K562 (cell line): ENCODE results near the gene C4orf50. TPM values are rescaled to one million over a fixed set of nuclear protein-coding genes. Genes with fewer than 3 reads are reported as not detected.

ENCODE experiments used
- ATAC-seq: fragments of 200-7000 bp; cut with Tn5 transposase; 3 replicates; pipeline ENCODE4 v1.9.1; 2020; ENCODE audit warnings: moderate library complexity
- BruUV-seq: library from RNA; stranded (reverse); fragments of 400-500 nt; replicated peaks from 2 replicates; lab custom pipeline; 2021; lab: Mats Ljungman, UMichigan
- CTCF ChIA-PET: fragments of 300-600 bp; formaldehyde crosslinking; extraction: SDS; loops from one replicate; lab custom pipeline; 2021; ENCODE audit warnings: low intra/inter-chr PET ratio; lab: Yijun Ruan, JAX
- POLR2A ChIA-PET: fragments of 300-600, 350-650 bp; sonication (Branson Sonifier 250); formaldehyde crosslinking; extraction: SDS; loops from one replicate; lab custom pipeline; 2021; ENCODE audit warnings: antibody characterized with exemption, inconsistent platforms; lab: Yijun Ruan, JAX
- DNase-seq, 4 experiments: peaks; one replicate each; pipeline versions ENCODE4 v3.0.0 to v3.0.0-alpha.2; 2011 to 2018; ENCODE audit warnings: low spot score in 3 of 4, mixed read lengths in 3 of 4; ENCODE audit errors: extremely low read depth in 1 of 4
- FAIRE-seq: peaks from 2 replicates; lab custom pipeline; 2011; peaks lifted over from hg19 to GRCh38; lab: Jason Lieb, UNC
- H2AFZ ChIP-seq: 2 replicates; pipeline ENCODE4 v1.6.0; 2011; ENCODE audit warnings: low read depth, low read length, control low read depth, inconsistent platforms
- H3K27ac ChIP-seq: fragments of 200-600 bp; 3 replicates; pipeline ENCODE4 v1.8.0; 2011; ENCODE audit warnings: low read depth, mild to moderate bottlenecking, control low read depth, inconsistent platforms, low read length, moderate library complexity, mixed read lengths; ENCODE audit errors: extremely low read depth
- H3K27me3 ChIP-seq, 2 experiments: fragments of 300-600 bp in 1 of 2; 2 replicates in 1 of 2; 3 replicates in 1 of 2; pipeline versions ENCODE4 v1.6.0 to v1.8.0; 2011; ENCODE audit warnings: inconsistent platforms in 2 of 2, low read length in 2 of 2, mild to moderate bottlenecking in 1 of 2, mixed read lengths in 1 of 2, moderate library complexity in 1 of 2; ENCODE audit not compliant: control insufficient read depth in 2 of 2, insufficient read depth in 2 of 2
- H3K36me3 ChIP-seq: fragments of 300-600 bp; 3 replicates; pipeline ENCODE4 v1.8.0; 2011; ENCODE audit warnings: mild to moderate bottlenecking, low read length, inconsistent platforms; ENCODE audit not compliant: control insufficient read depth, insufficient read depth
- H3K4me1 ChIP-seq, 2 experiments: fragments of 200-600 bp in 1 of 2; replicated peaks in 1 of 2; 2 replicates in 1 of 2; 3 replicates in 1 of 2; pipeline versions ENCODE4 v1.5.1 to v1.8.0; 2011; ENCODE audit warnings: inconsistent platforms in 2 of 2, low read length in 2 of 2, mild to moderate bottlenecking in 1 of 2, mixed read lengths in 1 of 2, moderate library complexity in 1 of 2; ENCODE audit not compliant: control insufficient read depth in 2 of 2, insufficient read depth in 2 of 2
- H3K4me2 ChIP-seq: 2 replicates; pipeline ENCODE4 v1.6.1; 2011; ENCODE audit warnings: low read length, control low read depth, inconsistent platforms, mixed read lengths; ENCODE audit not compliant: insufficient read depth
- H3K4me3 ChIP-seq: fragments of 200-600 bp; sonication (generic), shearing (Covaris generic); 2 replicates; pipeline ENCODE4 v1.5.1; 2016; ENCODE audit warnings: control low read depth, inconsistent platforms
- H3K79me2 ChIP-seq: fragments of 200-600 bp; 3 replicates; pipeline ENCODE4 v1.8.0; 2011; ENCODE audit warnings: low read length, inconsistent platforms; ENCODE audit not compliant: control insufficient read depth, insufficient read depth
- H3K9ac ChIP-seq, 2 experiments: 2 replicates each; pipeline versions ENCODE4 v1.6.0 to v1.6.1; 2011; ENCODE audit warnings: low read depth in 2 of 2, low read length in 2 of 2, control low read depth in 1 of 2, inconsistent platforms in 1 of 2, mild to moderate bottlenecking in 1 of 2, mixed read lengths in 1 of 2; ENCODE audit not compliant: insufficient read depth in 1 of 2
- H3K9me1 ChIP-seq: one replicate; pipeline ENCODE4 v1.6.0; 2011; ENCODE audit warnings: inconsistent platforms, mild to moderate bottlenecking, low read length, moderate library complexity; ENCODE audit not compliant: control insufficient read depth, insufficient read depth
- H3K9me3 ChIP-seq: replicated peaks from 2 replicates; pipeline ENCODE4 v1.5.1; 2011; ENCODE audit warnings: low read depth, low read length, inconsistent platforms; ENCODE audit not compliant: control insufficient read depth, insufficient read depth
- H4K20me1 ChIP-seq: replicated peaks from 2 replicates; pipeline ENCODE4 v1.6.1; 2011; ENCODE audit warnings: low read length, inconsistent platforms, mixed read lengths; ENCODE audit not compliant: control insufficient read depth, insufficient read depth
- ELF2 ChIP-seq: fragments of 250-450 bp; sonication (Bioruptor Pico); IDR thresholded peaks from 2 replicates; pipeline ENCODE4 v1.5.0; 2021; ENCODE audit warnings: mild to moderate bottlenecking
- FOS ChIP-seq: IDR thresholded peaks from 3 replicates; pipeline ENCODE4 v1.6.1; 2011; ENCODE audit not compliant: insufficient read length; ENCODE audit errors: extremely low read depth
- HNRNPL ChIP-seq: fragments of 200-400 bp; formaldehyde crosslinking; IDR thresholded peaks from 2 replicates; pipeline ENCODE4 v1.6.1; 2017; ENCODE audit warnings: low read depth, mild to moderate bottlenecking, low read length
- NFIC ChIP-seq: fragments of 450-650 bp; IDR thresholded peaks from 2 replicates; pipeline ENCODE4 v1.6.1; 2017; ENCODE audit warnings: mild to moderate bottlenecking, inconsistent platforms
- ZBTB33 ChIP-seq: sonication (generic); formaldehyde crosslinking; IDR thresholded peaks from 2 replicates; pipeline ENCODE4 v1.8.1; 2023; ENCODE audit warnings: mild to moderate bottlenecking, missing genetic modification reagents
- WGBS: fragments of 100-300 bp; shearing (Covaris generic); methylation state at CpG from one replicate; pipeline ENCODE4 v1.1.6; 2016; ENCODE audit warnings: low coverage, mixed read lengths; ENCODE audit not compliant: insufficient coverage; ENCODE audit errors: missing lambda C conversion rate; 5-methylcytosine and 5-hydroxymethylcytosine counted together
- in situ Hi-C: fragments of 300-500 bp; cut with MboI; formaldehyde crosslinking; loops from 4 replicates; pipeline ENCODE4 v1.15.0; 2018; ENCODE audit warnings: inconsistent platforms, mixed read lengths
- intact Hi-C: fragments of 100-400 bp; cut with micrococcal nuclease; formaldehyde crosslinking; loops from 2 replicates; pipeline ENCODE4 v1.14.2; 2022
- polyA plus RNA-seq, 8 experiments: library from polyadenylated mRNA; depleted of rRNA in 4 of 8; stranded (reverse) in 5 of 8; unstranded in 3 of 8; fragments of >200 nt; fragmentation: Nextera tagmentation in 2 of 8; fragmentation: Illumina TruSeq in 1 of 8; extraction: Ambion mirVana in 2 of 8; extraction: Trizol in 1 of 8; gene quantifications; 2 replicates each; pipeline versions ENCODE4 v1.2.1 to v1.2.3, GENCODE V29; 2011 to 2014; ENCODE audit warnings: inconsistent platforms in 1 of 8, missing spikeins in 1 of 8
- total RNA-seq, 7 experiments: library from RNA; depleted of rRNA in 6 of 7; stranded (reverse); fragments of >200 nt in 6 of 7; fragmentation: Illumina TruSeq in 2 of 7; extraction: Trizol in 2 of 7; gene quantifications; 2 replicates each; pipeline versions ENCODE4 v1.2.1 to v1.2.3, GENCODE V29; 2011 to 2021; ENCODE audit warnings: low replicate concordance in 1 of 7

The C4orf50 gene
- total and polyA plus RNA-seq, 9 of the 15 experiments (the other 6 are each of a cell fraction or from before 2014, with no cell fraction given), result not detected

- TF ChIP-seq ZBTB33 (CRISPR knock-in tag) (no peak), ELF2 (CRISPR knock-in tag) (no peak), FOS (no peak)
Observed at GRCh38 chr4:5865896-5866599, 152.2 kb downstream of the C4orf50 start (continued).

- Histone ChIP-seq H3K4me3 (no peak overlapping the region), H3K36me3 (no peaks in the 10 kb centered on the region), H3K4me2 (no peak overlapping the region), H3K9ac (no peak overlapping the region), H3K4me1 (no peaks in the 10 kb centered on the region), H3K79me2 (no peaks in the 10 kb centered on the region), H3K27me3 (peaks cover 0 to 41% of the 10 kb centered on the region in 2 experiments; a peak in 3 of 5 replicates), H2AFZ (no peak overlapping the region), H3K27ac (no peak overlapping the region), H3K9me1 (no peaks in the 10 kb centered on the region), H3K9me3 (no peaks in the 10 kb centered on the region), H4K20me1 (no peaks in the 10 kb centered on the region; the same call in 1 of the 2 replicates)
- no TSS peak for BruUV-seq
- in situ Hi-C loops (no loop called here), intact Hi-C loops (no loop called here)
- FAIRE-seq (no peak), DNase-seq (no peak), ATAC-seq (no peak)
- WGBS, result 0% methylated on average over 14 of the region's 15 CpGs
- 0 out of 2 replicates have a peak, but pooled peaks have one; percentile 22 for TF ChIP-seq NFIC
- TF ChIP-seq HNRNPL, result no peak
- POLR2A ChIA-PET, result no interaction called here
- CTCF ChIA-PET, result no interaction called here
Observed at GRCh38 chr4:5863461-5864113, 154.6 kb downstream of the C4orf50 start.
